Activated T-helper 2 cell treated with anti-CD3 and anti-CD28 coated beads, Interferon-gamma antibody, Interleukin-2, Interleukin-4, amounts not matched to agents 10 μg/mL and 5 μg/mL and 100 μg/mL, durations not matched to agents 14 hours and 24 hours and 36 hours (primary cell): ENCODE results near the gene FAM3C. TPM values are rescaled to one million over a fixed set of nuclear protein-coding genes. Genes with fewer than 3 reads are reported as not detected.

ENCODE experiments used
- DNase-seq: peaks from one replicate; pipeline ENCODE4 v3.0.0; 2021; ENCODE audit warnings: low spot score
- H3K27ac Mint-ChIP-seq: one replicate; pipeline ENCODE4 v1.8.0; 2021; ENCODE audit warnings: mixed read lengths
- H3K27me3 Mint-ChIP-seq: one replicate; pipeline ENCODE4 v1.8.0; 2021; ENCODE audit warnings: low read depth, mixed read lengths
- H3K36me3 Mint-ChIP-seq: one replicate; pipeline ENCODE4 v1.8.0; 2021; ENCODE audit warnings: low read depth, mixed read lengths
- H3K4me1 Mint-ChIP-seq: one replicate; pipeline ENCODE4 v1.8.0; 2021; ENCODE audit warnings: low read depth, mixed read lengths
- H3K4me3 Mint-ChIP-seq: one replicate; pipeline ENCODE4 v1.8.0; 2021; ENCODE audit warnings: low read depth, mild to moderate bottlenecking, moderate library complexity, mixed read lengths
- H3K9me3 Mint-ChIP-seq: one replicate; pipeline ENCODE4 v1.8.0; 2021; ENCODE audit warnings: mixed read lengths
- intact Hi-C: fragments of 100-400 bp; cut with micrococcal nuclease; formaldehyde crosslinking; loops from one replicate; pipeline ENCODE4 v1.15.1; 2023
- total RNA-seq: library from RNA; stranded (reverse); gene quantifications from 2 replicates; pipeline ENCODE4 v1.2.3, GENCODE V29; 2022

FAM3C gene
- total RNA-seq, 1 donor from 2014 or later, result 57.6 TPM

GRCh38 chr7:121360564-121360963 lies 35.5 kb downstream of the FAM3C start:
- peaks cover 57% of the 10 kb centered on the region for H3K36me3 Mint-ChIP-seq
- peaks cover 1% of the 10 kb centered on the region for H3K4me1 Mint-ChIP-seq
- H3K4me3 Mint-ChIP-seq, result no peak overlapping the region
- H3K27me3 Mint-ChIP-seq, result no peaks in the 10 kb centered on the region
- no peaks in the 10 kb centered on the region for H3K9me3 Mint-ChIP-seq
- intact Hi-C loops, result no loop called here
- no peak overlapping the region for H3K27ac Mint-ChIP-seq
- DNase-seq, result no peak

- H3K4me3 Mint-ChIP-seq, result no peak overlapping the region
- no peaks in the 10 kb centered on the region for H3K27me3 Mint-ChIP-seq
- no peaks in the 10 kb centered on the region for H3K9me3 Mint-ChIP-seq
- intact Hi-C loops, result no loop called here
- H3K36me3 Mint-ChIP-seq, result peaks cover 53% of the 10 kb centered on the region
- peaks cover 2% of the 10 kb centered on the region for H3K4me1 Mint-ChIP-seq
- H3K27ac Mint-ChIP-seq, result no peak overlapping the region
- DNase-seq, result no peak
Measured at GRCh38 chr7:121355574-121355973, 40.5 kb downstream of the FAM3C start.

DNA sequence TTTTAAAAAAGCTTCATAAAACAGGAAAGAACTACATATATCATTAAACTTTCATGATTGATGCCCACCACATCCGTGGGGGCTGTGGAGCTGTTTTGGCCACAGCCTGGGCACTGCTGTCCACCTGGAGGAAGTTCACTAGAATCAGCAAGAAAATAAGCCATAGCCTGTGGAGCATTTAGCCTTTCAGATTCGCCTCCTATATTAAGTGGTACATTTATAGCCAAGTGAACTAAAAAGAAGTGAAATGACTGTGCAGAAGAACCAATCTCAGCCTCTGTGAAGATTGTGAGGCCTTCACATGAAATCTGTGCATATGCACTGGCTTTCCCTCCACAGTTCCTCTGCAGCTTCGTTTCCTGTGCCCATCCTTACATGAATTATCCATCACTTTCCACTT lies 43.8 kb downstream of the FAM3C start:
- Mint-ChIP-seq H3K4me1 (peaks cover 2% of the 10 kb centered on the region), H3K4me3 (no peak overlapping the region), H3K9me3 (no peaks in the 10 kb centered on the region), H3K27ac (no peak overlapping the region), H3K36me3 (peaks cover 45% of the 10 kb centered on the region), H3K27me3 (no peaks in the 10 kb centered on the region)
- no peak for DNase-seq
- intact Hi-C loops, result no loop called here

GRCh38 chr7:121351682-121352081 lies 44.4 kb downstream of the FAM3C start:
- Mint-ChIP-seq H3K9me3 (no peaks in the 10 kb centered on the region), H3K27me3 (no peaks in the 10 kb centered on the region), H3K4me3 (no peak overlapping the region), H3K27ac (peak overlapping the region; percentile 3), H3K36me3 (peaks cover 45% of the 10 kb centered on the region), H3K4me1 (peaks cover 2% of the 10 kb centered on the region)
- intact Hi-C loops, result no loop called here
- DNase-seq, result no peak

DNA sequence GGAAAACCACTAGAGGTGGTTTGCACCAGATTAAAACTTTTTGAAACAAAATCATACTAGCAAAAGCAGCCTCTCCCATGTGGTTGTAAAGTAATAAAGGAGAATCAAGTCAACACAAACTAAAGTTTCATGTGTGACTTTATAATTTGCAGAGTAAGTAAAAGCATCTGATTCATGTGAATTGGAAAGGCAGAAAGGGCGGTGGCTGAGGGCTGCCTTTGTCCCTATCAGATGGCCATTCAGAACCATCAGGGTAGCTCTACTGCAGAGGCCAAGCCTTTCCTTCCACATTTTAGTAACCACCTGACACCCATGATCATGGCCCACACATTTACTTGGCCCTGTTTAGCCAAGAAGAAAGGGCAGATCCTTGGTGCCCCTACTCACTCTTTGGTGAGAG lies 51.6 kb downstream of the FAM3C start:
- Mint-ChIP-seq H3K4me3 (no peak overlapping the region), H3K27ac (no peak overlapping the region), H3K9me3 (no peaks in the 10 kb centered on the region), H3K4me1 (peaks cover 10% of the 10 kb centered on the region), H3K27me3 (no peaks in the 10 kb centered on the region), H3K36me3 (peaks cover 27% of the 10 kb centered on the region)
- intact Hi-C loops, result no loop called here
- no peak for DNase-seq

DNA sequence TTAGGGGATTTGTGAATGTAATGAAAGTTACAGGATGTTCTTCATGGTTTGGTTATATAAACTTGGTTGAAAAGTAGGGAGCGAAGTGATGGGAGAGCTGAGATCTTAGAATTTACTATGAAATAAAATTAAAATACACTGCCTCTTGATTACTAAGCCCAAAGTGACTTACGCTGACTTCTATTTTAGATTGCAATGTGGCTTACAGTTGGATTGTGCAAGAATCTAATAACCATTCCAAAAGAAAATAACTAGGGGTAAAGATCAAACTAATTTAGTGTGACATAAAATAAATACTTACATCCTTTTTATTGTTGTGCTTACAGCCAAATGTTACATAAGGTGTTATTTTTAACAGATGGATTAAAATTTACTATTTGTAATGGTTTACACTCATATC lies 52.0 kb downstream of the FAM3C start:
- no peak overlapping the region for H3K27ac Mint-ChIP-seq
- intact Hi-C loops, result no loop called here
- no peak overlapping the region for H3K4me3 Mint-ChIP-seq
- peaks cover 27% of the 10 kb centered on the region for H3K36me3 Mint-ChIP-seq
- DNase-seq, result no peak
- no peaks in the 10 kb centered on the region for H3K9me3 Mint-ChIP-seq
- no peaks in the 10 kb centered on the region for H3K27me3 Mint-ChIP-seq
- peaks cover 10% of the 10 kb centered on the region for H3K4me1 Mint-ChIP-seq

GRCh38 chr7:121343302-121343701 lies 52.8 kb downstream of the FAM3C start:
- no peak for DNase-seq
- H3K27ac Mint-ChIP-seq, result no peak overlapping the region

DNA sequence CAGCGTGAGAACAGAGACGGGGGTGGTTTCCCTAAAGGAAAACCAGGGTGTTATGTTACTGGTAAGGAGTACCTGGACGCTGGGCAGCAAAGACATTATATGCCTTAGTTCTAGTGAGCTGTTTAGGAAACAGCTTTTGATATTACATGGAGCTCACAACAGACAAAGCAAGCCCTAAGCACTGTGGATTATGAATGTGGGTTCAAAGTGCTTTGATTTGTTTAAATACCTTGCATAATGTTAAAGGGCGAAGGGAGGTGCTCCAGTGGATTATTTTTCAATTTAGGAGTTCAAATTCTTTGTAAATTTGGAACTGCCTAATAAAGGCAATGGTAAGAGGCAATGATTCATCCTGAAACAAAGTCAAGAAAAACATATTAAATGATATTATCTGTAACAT lies 53.5 kb downstream of the FAM3C start:
- no peak overlapping the region for H3K4me3 Mint-ChIP-seq
- peaks cover 10% of the 10 kb centered on the region for H3K4me1 Mint-ChIP-seq
- H3K9me3 Mint-ChIP-seq, result no peaks in the 10 kb centered on the region
- DNase-seq, result no peak
- peaks cover 30% of the 10 kb centered on the region for H3K36me3 Mint-ChIP-seq
- H3K27ac Mint-ChIP-seq, result no peak overlapping the region
- no peaks in the 10 kb centered on the region for H3K27me3 Mint-ChIP-seq
- intact Hi-C loops, result no loop called here

More at GRCh38 chr7:121343302-121343701, 52.8 kb downstream of the FAM3C start:
- Mint-ChIP-seq H3K4me1 (peaks cover 10% of the 10 kb centered on the region), H3K9me3 (no peaks in the 10 kb centered on the region), H3K36me3 (peaks cover 31% of the 10 kb centered on the region), H3K4me3 (no peak overlapping the region), H3K27me3 (no peaks in the 10 kb centered on the region)
- intact Hi-C loops, result no loop called here

GRCh38 chr7:121341933-121342332 lies 54.2 kb downstream of the FAM3C start:
- no peak for DNase-seq
- Mint-ChIP-seq H3K27ac (no peak overlapping the region), H3K27me3 (peaks cover 3% of the 10 kb centered on the region), H3K36me3 (peaks cover 23% of the 10 kb centered on the region), H3K4me3 (no peak overlapping the region), H3K4me1 (peaks cover 10% of the 10 kb centered on the region), H3K9me3 (no peaks in the 10 kb centered on the region)
- intact Hi-C loops, result no loop called here

- DNase-seq, result no peak
- peaks cover 27% of the 10 kb centered on the region for H3K27me3 Mint-ChIP-seq
- H3K4me3 Mint-ChIP-seq, result no peak overlapping the region
- H3K9me3 Mint-ChIP-seq, result no peaks in the 10 kb centered on the region
- intact Hi-C loops, result loop anchor here (10.0 kb wide), 2 partner anchors 194 to 354 kb away; partner anchors contain the start of gene CPED1
- no peak overlapping the region for H3K27ac Mint-ChIP-seq
- peaks cover 9% of the 10 kb centered on the region for H3K36me3 Mint-ChIP-seq
- peaks cover 8% of the 10 kb centered on the region for H3K4me1 Mint-ChIP-seq
Measured at GRCh38 chr7:121339082-121339481, 57.0 kb downstream of the FAM3C start.

GRCh38 chr7:121337398-121337797 lies 58.7 kb downstream of the FAM3C start:
- Mint-ChIP-seq H3K9me3 (no peaks in the 10 kb centered on the region), H3K4me3 (no peak overlapping the region), H3K27me3 (peaks cover 30% of the 10 kb centered on the region), H3K27ac (no peak overlapping the region), H3K4me1 (no peaks in the 10 kb centered on the region), H3K36me3 (peaks cover 8% of the 10 kb centered on the region)
- intact Hi-C loops, result loop anchor here (10.0 kb wide), 2 partner anchors 193 to 353 kb away; partner anchors contain the start of gene CPED1
- DNase-seq, result no peak

GRCh38 chr7:121336579-121336978 lies 59.5 kb downstream of the FAM3C start:
- no peak overlapping the region for H3K4me3 Mint-ChIP-seq
- H3K9me3 Mint-ChIP-seq, result no peaks in the 10 kb centered on the region
- peaks cover 34% of the 10 kb centered on the region for H3K27me3 Mint-ChIP-seq
- H3K36me3 Mint-ChIP-seq, result peaks cover 4% of the 10 kb centered on the region
- DNase-seq, result no peak
- H3K4me1 Mint-ChIP-seq, result no peaks in the 10 kb centered on the region
- no peak overlapping the region for H3K27ac Mint-ChIP-seq
- intact Hi-C loops, result loop anchor here (10.0 kb wide), 2 partner anchors 192 to 352 kb away; partner anchors contain the start of gene CPED1

DNA sequence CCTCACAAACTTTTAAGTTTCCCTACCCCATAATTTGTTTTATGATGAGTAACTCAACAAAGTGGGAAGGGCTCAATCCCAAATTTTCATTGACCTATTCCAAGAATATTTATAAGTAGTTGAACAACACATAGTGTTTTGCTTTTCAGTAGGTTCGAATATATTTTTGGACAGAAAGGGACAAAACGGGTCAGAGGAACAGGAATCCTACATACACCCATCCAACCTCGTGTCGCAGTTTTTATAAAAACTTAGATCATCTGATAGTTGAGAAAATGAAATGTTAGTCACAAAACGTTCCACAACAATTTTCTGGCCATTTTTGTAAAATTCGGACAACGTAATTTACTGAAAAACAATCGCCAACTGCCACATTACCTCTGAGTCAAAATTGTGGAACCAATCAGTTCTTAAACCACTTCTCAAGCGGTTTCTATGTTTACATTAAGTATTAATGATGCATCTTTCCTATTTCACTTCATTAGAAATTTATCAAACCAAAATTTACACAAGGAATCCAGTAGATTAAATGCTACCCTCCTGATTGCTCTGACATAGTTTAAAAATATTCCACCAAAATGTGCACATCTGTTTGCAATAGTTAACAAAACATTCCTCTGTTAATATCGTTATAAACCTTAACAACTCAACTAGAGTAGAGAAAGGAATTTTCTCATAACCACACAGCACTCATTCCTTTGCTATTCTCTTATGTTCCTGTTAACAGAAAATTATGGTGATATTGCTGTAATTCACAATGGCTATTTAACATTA lies 61.0 kb downstream of the FAM3C start:
- intact Hi-C loops, result loop anchor here (10.0 kb wide), 2 partner anchors 190 to 350 kb away; partner anchors contain the start of gene CPED1
- no peaks in the 10 kb centered on the region for H3K9me3 Mint-ChIP-seq

More for the DNA sequence above, 61.0 kb downstream of the FAM3C start:
- H3K4me3 Mint-ChIP-seq, result no peak overlapping the region
- H3K4me1 Mint-ChIP-seq, result no peaks in the 10 kb centered on the region
- H3K27ac Mint-ChIP-seq, result no peak overlapping the region
- H3K27me3 Mint-ChIP-seq, result peaks cover 47% of the 10 kb centered on the region
- no peak for DNase-seq
- peaks cover 4% of the 10 kb centered on the region for H3K36me3 Mint-ChIP-seq
